ENCODE results near the gene SLC25A36. TPM values are rescaled to one million over a fixed set of nuclear protein-coding genes. Genes with fewer than 3 reads are reported as not detected.
"Not testable (repeated sequence)": the region's sequence is repeated elsewhere in the genome, so short reads cannot be mapped to it uniquely, and the experiment has no call there.

SLC25A36 gene
- total RNA-seq, 1 experiment from 2014 or later, result 78.4 TPM

GRCh38 chr3:140933552-140933951, 8.1 kb upstream of the SLC25A36 start:
- Mint-ChIP-seq H3K4me3 (no peak overlapping the region), H3K9me3 (no peaks in the 10 kb centered on the region), H3K36me3 (no peaks in the 10 kb centered on the region), H3K27ac (no peak overlapping the region), H3K27me3 (ENCODE audit: low read depth) (peaks cover 36% of the 10 kb centered on the region), H3K4me1 (no peaks in the 10 kb centered on the region)
- ChIA-PET CTCF (no interaction called here), POLR2A (no interaction called here)
- ATAC-seq, result no peak
- TF ChIP-seq ZSCAN18 (CRISPR knock-in tag; IDR thresholded peaks at IDR 0.05), result no peak
- TF ChIP-seq PRDM15 (CRISPR knock-in tag; IDR thresholded peaks at IDR 0.05), result no peak
- TF ChIP-seq ZNF425 (CRISPR knock-in tag; conservative IDR thresholded peaks at IDR 0.05), result no peak
- TF ChIP-seq KAT7 (CRISPR knock-in tag; IDR thresholded peaks at IDR 0.05; ENCODE audit: borderline replicate concordance), result no peak
- TF ChIP-seq ZNF121 (CRISPR knock-in tag; IDR thresholded peaks at IDR 0.05), result no peak
- no peak for TF ChIP-seq E2F1 (CRISPR knock-in tag; IDR thresholded peaks at IDR 0.05)
- TF ChIP-seq JUN (CRISPR knock-in tag; IDR thresholded peaks at IDR 0.05), result no peak
- no peak for TF ChIP-seq TEAD4 (CRISPR knock-in tag; IDR thresholded peaks at IDR 0.05)
- no peak for TF ChIP-seq CDX4 (CRISPR knock-in tag; IDR thresholded peaks at IDR 0.05; ENCODE audit: borderline replicate concordance)
- no peak for DNase-seq (ENCODE audit: low spot score)

GRCh38 chr3:140939305-140939704, 2.3 kb upstream of the SLC25A36 start:
- Mint-ChIP-seq H3K27me3 (ENCODE audit: low read depth) (peaks cover 26% of the 10 kb centered on the region), H3K4me1 (peaks cover 22% of the 10 kb centered on the region)
- CTCF ChIA-PET; ATAC-seq; H3K9me3 Mint-ChIP-seq; H3K36me3 Mint-ChIP-seq; POLR2A ChIA-PET; DNase-seq (ENCODE audit: low spot score); H3K27ac Mint-ChIP-seq; H3K4me3 Mint-ChIP-seq: not testable (repeated sequence)

GRCh38 chr3:140941090-140941433, 574 bp upstream of the SLC25A36 start:
- ChIA-PET POLR2A (no interaction called here), CTCF (interaction anchor here (1.1 kb wide), 1 partner anchor 18 kb away, joined by 4 read pairs; no protein-coding TSS in a partner anchor)
- ATAC-seq, result no peak
- Mint-ChIP-seq H3K4me1 (peaks cover 32% of the 10 kb centered on the region), H3K4me3 (peak overlapping the region; percentile 94), H3K27me3 (ENCODE audit: low read depth) (peaks cover 19% of the 10 kb centered on the region), H3K9me3 (no peaks in the 10 kb centered on the region), H3K27ac (peak overlapping the region; percentile 99), H3K36me3 (no peaks in the 10 kb centered on the region)
- no peak for DNase-seq (ENCODE audit: low spot score)
- TF ChIP-seq NR3C1 (CRISPR knock-in tag; conservative IDR thresholded peaks at IDR 0.05; ENCODE audit: low read depth) (no peak), AFF4 (CRISPR knock-in tag; IDR thresholded peaks at IDR 0.05; ENCODE audit: borderline replicate concordance) (no peak), CDX4 (CRISPR knock-in tag; IDR thresholded peaks at IDR 0.05; ENCODE audit: borderline replicate concordance) (no peak), STAT6 (CRISPR knock-in tag; conservative IDR thresholded peaks at IDR 0.05; ENCODE audit: low read depth) (no peak), ZNF263 (CRISPR knock-in tag; IDR thresholded peaks at IDR 0.05; ENCODE audit: low read depth) (no peak), MXD4 (CRISPR knock-in tag; IDR thresholded peaks at IDR 0.05; ENCODE audit: borderline replicate concordance) (no peak), NFATC4 (CRISPR knock-in tag; IDR thresholded peaks at IDR 0.05) (no peak)
